ENCODE data around the gene SAMD8.

GRCh38 chr10:75103881-75104686 lies 7.4 kb upstream of the SAMD8 start:
- no peak for TF ChIP-seq CTCF (IDR thresholded peaks at IDR 0.05; ENCODE audit: insufficient read depth, low read depth, low read length)
- TF ChIP-seq EZH2 (IDR thresholded peaks at IDR 0.05; ENCODE audit: insufficient read depth, low read length) = no peak

All from astrocyte (in vitro differentiated cells and primary cell).